BE2C (cell line): ENCODE measurements around the gene GNAI2.

Source experiments
- DNase-seq: peaks from one replicate; pipeline ENCODE4 v3.0.0-alpha.2; 2020
- H3K27me3 ChIP-seq: fragments of 250-450 bp; sonication (Bioruptor Pico); 2 replicates; pipeline ENCODE4 v1.5.1; 2020; ENCODE audit warnings: mild to moderate bottlenecking
- H3K36me3 ChIP-seq: fragments of 250-450 bp; sonication (Bioruptor Pico); 2 replicates; pipeline ENCODE4 v1.5.1; 2020; ENCODE audit warnings: mild to moderate bottlenecking
- H3K4me1 ChIP-seq: fragments of 250-450 bp; sonication (Bioruptor Pico); 2 replicates; pipeline ENCODE4 v1.5.1; 2020
- H3K4me3 ChIP-seq: 2 replicates; pipeline ENCODE4 v1.5.1; 2011; ENCODE audit warnings: low read depth, low read length
- H3K9me3 ChIP-seq: fragments of 250-450 bp; sonication (Bioruptor Pico); 2 replicates; pipeline ENCODE4 v1.5.1; 2020
- CTCF ChIP-seq: IDR thresholded peaks from 2 replicates; pipeline ENCODE4 v1.5.1; 2012; ENCODE audit warnings: mild to moderate bottlenecking, low read depth, low read length

Gene GNAI2

GRCh38 chr3:50304601-50305000, 68.6 kb downstream of the GNAI2 start:
- H3K36me3 ChIP-seq = no peaks in the 10 kb centered on the region
- no peaks in the 10 kb centered on the region for H3K9me3 ChIP-seq
- no peaks in the 10 kb centered on the region; the same call in 1 of the 2 replicates for H3K4me1 ChIP-seq
- DNase-seq = no peak
- TF ChIP-seq CTCF = no peak
- no peaks in the 10 kb centered on the region for H3K27me3 ChIP-seq
- H3K4me3 ChIP-seq = no peak overlapping the region
